GM23248 (cell line): ENCODE data around the gene DDX10.

Experiments
- EZH2 ChIP-seq: fragments of 200-600 bp; sonication (generic); IDR thresholded peaks from 2 replicates; pipeline ENCODE4 v1.6.1; 2018; ENCODE audit warnings: antibody characterized with exemption, mild to moderate bottlenecking; ENCODE audit not compliant: insufficient read depth, poor library complexity, severe bottlenecking
- EZH2phosphoT487 ChIP-seq: fragments of 200-600 bp; sonication (generic); IDR thresholded peaks from 2 replicates; pipeline ENCODE4 v1.6.1; 2018; ENCODE audit warnings: antibody characterized with exemption, moderate library complexity, mild to moderate bottlenecking, low read depth; ENCODE audit not compliant: insufficient read depth

DNA sequence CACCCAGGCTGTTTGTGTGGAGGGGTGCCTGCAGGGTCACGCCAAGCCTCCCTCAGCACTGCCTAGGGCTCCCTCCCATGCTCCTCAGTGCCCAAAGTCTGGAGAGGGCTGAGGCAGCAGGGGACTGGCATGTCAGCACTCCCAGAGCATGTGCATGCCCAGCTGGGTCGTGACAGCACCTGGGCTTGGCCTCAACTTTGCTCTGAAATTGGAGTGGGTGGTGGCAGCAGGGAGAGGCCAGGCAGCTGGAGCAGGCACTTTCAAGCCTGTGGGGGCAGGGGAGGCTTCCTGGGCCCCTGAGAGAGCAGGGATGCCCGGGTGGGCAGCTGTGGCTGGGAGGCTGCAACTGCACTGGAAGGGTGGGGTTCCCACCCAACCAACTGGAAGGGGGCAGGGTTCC is 35.6 kb upstream of the DDX10 start:
- TF ChIP-seq EZH2phosphoT487, result no peak
- TF ChIP-seq EZH2, result no peak
